Globus pallidus (tissue), 1 donor: ENCODE results near the gene EMC6.
"Not testable (repeated sequence)": the region's sequence is repeated elsewhere in the genome, so short reads cannot be mapped to it uniquely, and the experiment has no call there.

Experiments used
- DNase-seq: peaks from one replicate; pipeline ENCODE4 v3.0.0-alpha.2; 2015; ENCODE audit warnings: low spot score

EMC6 gene

DNA sequence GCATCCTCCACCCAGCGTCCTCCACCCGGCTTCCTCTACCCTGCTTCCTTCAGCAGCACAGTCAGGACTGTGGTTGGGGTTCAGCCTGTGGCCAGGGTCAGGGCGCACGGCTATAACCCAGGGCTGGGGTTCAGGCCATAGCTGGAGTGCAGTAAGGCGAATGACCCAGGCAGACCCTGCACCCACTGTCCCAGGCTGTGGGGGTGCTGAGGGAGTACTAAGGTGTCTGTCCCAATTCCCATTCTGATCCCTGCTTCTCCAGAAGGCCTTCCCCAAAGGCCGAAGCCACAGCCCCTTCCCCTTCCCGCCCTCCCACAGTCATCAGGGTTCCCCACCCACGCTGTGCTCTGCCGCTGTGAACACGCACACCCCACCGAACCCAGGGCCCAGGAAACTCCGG, 12.4 kb downstream of the EMC6 start:
- DNase-seq, result no peak

- no peak for DNase-seq
Observed at GRCh38 chr17:3681565-3681964, 13.0 kb downstream of the EMC6 start.

DNA sequence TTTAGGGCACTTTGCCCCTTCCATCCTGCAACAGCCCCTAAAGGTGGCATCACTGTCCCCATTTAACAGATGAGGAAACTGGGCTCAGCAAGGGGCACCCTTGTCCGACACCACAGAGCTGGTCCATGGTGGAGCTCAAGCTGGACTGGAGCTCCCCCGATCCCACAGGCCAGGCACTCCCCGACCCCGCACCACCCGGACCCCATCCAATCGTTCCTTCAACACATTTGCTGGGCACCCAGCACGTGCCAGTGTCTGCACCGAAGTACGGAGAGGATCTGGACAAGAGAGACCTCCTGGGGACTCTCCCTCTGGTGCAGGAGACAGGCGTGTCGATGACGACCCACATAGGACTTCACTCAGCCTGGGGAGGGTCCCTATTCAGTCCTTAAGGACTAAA, 13.4 kb downstream of the EMC6 start:
- DNase-seq, result no peak

- DNase-seq, result no peak
Observed at GRCh38 chr17:3683054-3683511, 14.5 kb downstream of the EMC6 start.

GRCh38 chr17:3685174-3685573, 16.6 kb downstream of the EMC6 start:
- no peak for DNase-seq

DNA sequence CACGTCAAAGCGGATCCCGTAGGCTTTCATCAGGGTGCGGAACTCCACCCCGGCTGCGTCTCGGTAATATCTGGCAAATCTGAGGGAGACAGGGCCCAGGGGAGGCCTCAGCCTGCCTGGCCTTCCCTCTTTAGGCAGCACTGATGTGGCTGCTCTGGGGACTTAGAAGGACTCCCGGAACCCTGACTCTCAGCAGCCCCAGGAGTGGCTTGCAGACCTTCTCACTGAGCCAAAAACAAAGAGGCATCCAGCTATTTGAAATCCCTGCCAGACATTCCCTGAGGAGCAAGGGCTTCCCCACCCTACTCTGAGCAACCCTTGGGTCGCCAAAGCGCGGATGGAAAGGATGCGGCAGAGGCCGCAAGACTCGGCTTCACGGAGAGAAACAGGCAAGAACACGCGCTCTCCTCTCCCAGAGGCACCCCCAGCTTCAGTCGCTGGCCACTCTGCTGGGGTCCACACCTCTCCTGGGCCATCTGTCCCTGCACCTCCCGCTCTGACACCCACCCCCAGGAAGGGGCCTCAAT, 19.5 kb downstream of the EMC6 start:
- no peak for DNase-seq

GRCh38 chr17:3688852-3689261, 20.2 kb downstream of the EMC6 start:
- DNase-seq, result no peak

DNA sequence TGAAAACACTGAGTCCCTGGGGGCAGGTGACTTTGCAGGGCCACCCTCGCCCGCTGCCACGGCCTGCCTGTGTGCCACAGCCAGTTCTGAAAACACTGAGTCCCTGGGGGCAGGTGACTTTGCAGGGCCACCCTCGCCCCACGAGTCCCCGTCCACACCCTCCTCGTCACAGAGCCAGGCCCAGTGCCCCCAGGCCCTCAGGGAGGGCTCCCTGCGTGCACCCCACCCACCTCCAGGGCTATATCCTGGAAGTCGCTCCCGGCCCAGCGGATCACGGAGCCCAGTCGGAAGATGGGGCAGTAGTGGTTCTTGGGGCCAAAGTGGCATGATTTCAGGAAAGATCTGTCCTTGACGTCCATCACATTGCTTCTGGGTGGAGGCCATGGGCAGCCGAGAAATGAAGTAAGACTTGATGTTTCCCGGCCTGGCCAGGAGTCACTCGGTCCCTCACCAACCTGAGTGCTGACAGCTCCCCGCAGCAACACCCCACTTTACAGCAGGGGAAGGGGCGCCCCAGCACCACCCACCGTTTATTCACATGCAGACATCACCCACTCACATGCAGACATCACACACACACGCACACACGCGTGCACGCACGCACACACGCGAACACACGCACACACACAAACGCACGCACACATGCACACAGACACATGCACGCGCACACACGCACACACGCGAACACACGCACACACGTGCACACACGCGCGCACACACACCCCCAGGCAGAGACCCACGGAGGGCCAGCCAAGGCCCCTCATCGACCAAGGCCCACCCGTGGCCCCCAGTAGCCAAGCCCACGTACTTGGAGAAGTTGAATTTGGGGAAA, 20.9 kb downstream of the EMC6 start:
- no peak for DNase-seq

GRCh38 chr17:3690094-3690715, 21.6 kb downstream of the EMC6 start:
- no peak for DNase-seq

- no peak for DNase-seq
Observed at GRCh38 chr17:3691617-3692067, 23.0 kb downstream of the EMC6 start.

GRCh38 chr17:3692346-3692745, 23.7 kb downstream of the EMC6 start:
- no peak for DNase-seq

DNA sequence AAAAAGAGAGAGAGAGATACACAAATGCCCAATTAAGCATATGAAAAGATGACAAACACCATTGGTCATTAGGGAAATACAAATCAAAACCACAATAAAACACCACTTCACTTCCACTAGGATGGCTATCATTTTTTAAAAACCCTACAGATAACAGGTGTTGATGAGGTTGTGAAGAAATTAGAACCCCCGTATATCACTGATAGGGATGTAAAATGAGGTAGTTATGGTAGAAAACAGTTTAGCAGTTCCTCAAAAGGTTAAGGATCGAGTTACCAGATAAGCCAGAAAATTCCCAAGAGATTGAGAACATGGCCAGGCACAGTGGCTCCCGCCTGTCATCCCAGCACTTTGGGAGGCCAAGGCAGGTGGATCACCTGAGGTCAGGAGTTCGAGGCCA, 24.5 kb downstream of the EMC6 start:
- no peak for DNase-seq

- DNase-seq, result no peak
Observed at GRCh38 chr17:3693829-3694231, 25.2 kb downstream of the EMC6 start.

- no peak for DNase-seq
Observed at GRCh38 chr17:3695129-3695722, 26.6 kb downstream of the EMC6 start.

- DNase-seq, result no peak
Observed at GRCh38 chr17:3695723-3696411, 27.3 kb downstream of the EMC6 start, which contains the start of gene P2RX5. Gene P2RX5, minus strand, starts transcription at chr17:3696155. Its CDS starts 150 bp downstream, at chr17:3696005.

DNA sequence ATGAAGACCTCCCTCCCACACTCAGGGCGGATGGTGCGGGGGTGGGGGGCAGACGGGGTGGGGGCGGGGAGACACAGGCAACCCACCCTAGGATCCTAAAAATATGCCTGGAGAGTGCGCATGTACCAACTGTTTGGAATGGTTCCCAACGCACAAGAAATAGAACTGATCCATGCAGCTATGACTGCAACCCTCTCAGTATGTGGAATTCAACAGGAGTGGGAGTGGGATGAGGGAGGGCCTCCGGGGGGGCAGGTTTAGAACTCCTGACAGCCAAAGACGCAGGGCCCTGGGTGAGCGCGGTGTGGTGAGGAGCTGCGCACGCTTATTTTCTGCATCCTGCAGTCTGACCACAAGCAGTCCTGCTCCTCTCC, 28.5 kb downstream of the EMC6 start:
- DNase-seq, result no peak

GRCh38 chr17:3698139-3698538, 29.5 kb downstream of the EMC6 start:
- no peak for DNase-seq

DNA sequence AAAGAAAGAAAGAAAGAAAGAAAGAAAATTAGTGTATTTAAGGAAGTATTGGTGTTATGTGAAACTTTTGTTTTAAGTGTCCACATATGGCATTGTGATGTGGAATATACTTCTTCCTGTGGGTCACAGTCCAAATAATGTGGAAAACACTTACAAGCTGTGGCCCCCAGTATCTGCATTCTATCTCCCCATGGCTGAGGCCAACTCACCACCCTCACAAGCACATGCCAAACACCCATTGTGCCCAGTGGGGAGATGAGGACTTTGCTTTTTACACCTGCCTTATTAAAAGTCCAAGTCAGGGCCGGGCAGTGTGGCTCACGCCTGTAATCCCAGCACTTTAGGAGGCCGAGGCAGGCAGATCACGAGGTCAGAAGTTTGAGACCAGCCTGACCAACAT, 31.3 kb downstream of the EMC6 start:
- DNase-seq, result no peak

GRCh38 chr17:3702041-3702539, 33.5 kb downstream of the EMC6 start:
- not testable (repeated sequence) for DNase-seq

GRCh38 chr17:3704931-3705717, 36.5 kb downstream of the EMC6 start:
- DNase-seq, result no peak

DNA sequence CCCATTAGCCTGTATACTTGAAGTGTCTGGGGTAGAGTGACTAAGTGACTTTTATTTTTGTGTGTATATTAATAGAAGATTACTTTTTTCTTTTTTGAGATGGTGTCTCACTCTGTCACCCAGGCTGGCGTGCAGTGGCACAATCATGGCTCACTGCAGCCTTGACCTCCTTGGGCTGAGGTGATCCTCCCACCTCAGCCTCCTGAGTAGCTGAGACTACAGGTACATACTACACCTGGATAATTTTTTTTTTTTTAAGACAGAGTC, 37.0 kb downstream of the EMC6 start:
- not testable (repeated sequence) for DNase-seq
